Esophagus muscularis mucosa (tissue), 4 donors: Measurements from ENCODE around the gene DTNBP1. TPM values are rescaled to one million over a fixed set of nuclear protein-coding genes. Genes with fewer than 3 reads are reported as not detected.
"Not testable (repeated sequence)": the region's sequence is repeated elsewhere in the genome, so short reads cannot be mapped to it uniquely, and the experiment has no call there.

Experiments
- DNase-seq: peaks from one replicate; pipeline ENCODE4 v3.0.0-alpha.2; 2017; ENCODE audit errors: extremely low spot score
- H3K27ac ChIP-seq, 4 donors: fragments of 200-600 bp; sonication (generic); replicated peaks in 1 of 4; 1 replicate in 3 of 4; 2 replicates in 1 of 4; pipeline ENCODE4 v1.5.1; 2016 to 2019; ENCODE audit warnings: mild to moderate bottlenecking in 1 of 4
- H3K27me3 ChIP-seq, 4 donors: fragments of 200-600 bp; sonication (generic); one replicate each; pipeline versions ENCODE4 v1.5.1 to v1.6.0; 2016 to 2019
- H3K36me3 ChIP-seq, 4 donors: fragments of 200-600 bp; sonication (generic); one replicate each; pipeline ENCODE4 v1.5.1; 2016 to 2019
- H3K4me1 ChIP-seq, 4 donors: fragments of 200-600 bp; sonication (generic); one replicate each; pipeline ENCODE4 v1.5.1; 2016 to 2019
- H3K4me3 ChIP-seq, 4 donors: fragments of 200-600 bp; sonication (generic); 1 replicate in 2 of 4; 2 replicates in 2 of 4; pipeline ENCODE4 v1.5.1; 2016 to 2019; ENCODE audit warnings: mild to moderate bottlenecking in 4 of 4, moderate library complexity in 1 of 4
- H3K9me3 ChIP-seq, 4 donors: fragments of 200-600 bp; sonication (generic); 1 replicate in 3 of 4; 2 replicates in 1 of 4; pipeline ENCODE4 v1.5.1; 2016 to 2019
- EP300 ChIP-seq: sonication (generic); formaldehyde crosslinking; IDR thresholded peaks from one replicate; pipeline ENCODE4 v1.6.1; 2017; ENCODE audit warnings: antibody characterized with exemption
- POLR2A ChIP-seq: fragments of 450-650 bp; IDR thresholded peaks from one replicate; pipeline ENCODE4 v1.6.1; 2017; ENCODE audit warnings: antibody characterized with exemption, moderate library complexity, mild to moderate bottlenecking, low read depth
- POLR2AphosphoS5 ChIP-seq, 2 donors: sonication (generic); formaldehyde crosslinking; IDR thresholded peaks; one replicate each; pipeline ENCODE4 v1.6.1; 2017; ENCODE audit warnings: antibody characterized with exemption in 2 of 2
- WGBS: methylation state at CpG from one replicate; pipeline ENCODE4 v1.1.5; 2018; 5-methylcytosine and 5-hydroxymethylcytosine counted together
- intact Hi-C: fragments of 100-400 bp; cut with DNase I; formaldehyde crosslinking; loops from one replicate; pipeline ENCODE4 v1.15.1; 2023
- total RNA-seq, 4 donors: library from RNA; depleted of rRNA; stranded (reverse); fragments of >200 nt; gene quantifications; one replicate each; pipeline versions ENCODE4 v1.1.0 to v1.2.1, GENCODE V29; 2016
- TF ChIP-seq, protein P1 (sequence below), 3 experiments: fragments of 200-600 bp in 2 of 3; fragments of 450-650 bp in 1 of 3; sonication (generic) in 2 of 3; IDR thresholded peaks; one replicate each; pipeline ENCODE4 v1.5.1; 2017 to 2019; ENCODE audit warnings: antibody characterized with exemption in 3 of 3, mild to moderate bottlenecking in 2 of 3, moderate library complexity in 1 of 3

The DTNBP1 gene
- total RNA-seq, 4 donors from 2014 or later: 18.3 to 26.8 (median 25.4) TPM

DNA sequence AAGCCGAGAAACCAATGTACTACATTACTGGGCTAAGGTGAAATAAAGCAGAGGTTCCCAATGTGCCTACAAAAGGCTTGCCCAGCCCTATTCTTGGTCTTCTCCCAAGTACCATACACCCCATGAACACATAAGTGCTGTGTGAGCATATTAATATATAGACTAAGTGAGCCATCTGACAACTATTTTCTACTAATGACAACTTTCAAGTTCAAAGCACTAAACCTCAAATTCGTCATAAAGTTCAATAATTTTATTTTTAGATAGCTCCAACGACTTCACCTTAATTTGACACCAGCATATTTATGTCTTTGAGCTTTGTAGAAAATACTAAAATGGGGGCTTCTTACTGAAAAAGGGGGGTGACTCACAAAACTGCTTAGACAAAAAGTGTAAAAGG is 6.7 kb downstream of the DTNBP1 start:
- intact Hi-C loops: no loop called here
- DNase-seq: no peak

DNA sequence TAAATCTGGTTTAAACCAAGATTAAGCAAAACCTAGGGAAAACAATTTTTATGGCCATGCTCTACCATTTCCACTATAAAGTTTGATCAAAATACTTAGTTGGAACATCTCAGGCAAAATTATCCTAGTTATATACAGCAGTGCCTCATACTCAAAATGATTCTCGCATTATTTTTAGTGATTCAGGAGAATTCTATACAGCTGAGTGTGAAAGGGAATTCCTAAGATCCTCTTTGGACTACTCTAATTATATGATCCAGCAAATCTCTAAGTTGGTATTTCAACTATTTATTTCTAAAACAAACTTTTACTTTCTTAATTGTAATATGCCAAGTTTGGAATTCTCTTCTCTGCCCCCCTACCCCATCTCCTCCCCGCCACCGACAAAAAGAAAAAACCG is 8.6 kb downstream of the DTNBP1 start:
- intact Hi-C loops: no loop called here
- Histone ChIP-seq H3K36me3 (peaks cover 5 to 9% (median 6%) of the 10 kb centered on the region in 4 donors), H3K4me1 (peaks cover 0 to 6% (median 2%) of the 10 kb centered on the region in 4 donors), H3K9me3 (no peaks in the 10 kb centered on the region), H3K27me3 (no peaks in the 10 kb centered on the region), H3K27ac (no peak overlapping the region), H3K4me3 (no peak overlapping the region)
- 82% methylated on average over 4 of the region's 4 CpGs for WGBS
- TF ChIP-seq EP300 (no peak), POLR2AphosphoS5 (IDR thresholded peaks at IDR 0.05) (no peak), POLR2A (no peak)
- TF ChIP-seq, protein P1, sequence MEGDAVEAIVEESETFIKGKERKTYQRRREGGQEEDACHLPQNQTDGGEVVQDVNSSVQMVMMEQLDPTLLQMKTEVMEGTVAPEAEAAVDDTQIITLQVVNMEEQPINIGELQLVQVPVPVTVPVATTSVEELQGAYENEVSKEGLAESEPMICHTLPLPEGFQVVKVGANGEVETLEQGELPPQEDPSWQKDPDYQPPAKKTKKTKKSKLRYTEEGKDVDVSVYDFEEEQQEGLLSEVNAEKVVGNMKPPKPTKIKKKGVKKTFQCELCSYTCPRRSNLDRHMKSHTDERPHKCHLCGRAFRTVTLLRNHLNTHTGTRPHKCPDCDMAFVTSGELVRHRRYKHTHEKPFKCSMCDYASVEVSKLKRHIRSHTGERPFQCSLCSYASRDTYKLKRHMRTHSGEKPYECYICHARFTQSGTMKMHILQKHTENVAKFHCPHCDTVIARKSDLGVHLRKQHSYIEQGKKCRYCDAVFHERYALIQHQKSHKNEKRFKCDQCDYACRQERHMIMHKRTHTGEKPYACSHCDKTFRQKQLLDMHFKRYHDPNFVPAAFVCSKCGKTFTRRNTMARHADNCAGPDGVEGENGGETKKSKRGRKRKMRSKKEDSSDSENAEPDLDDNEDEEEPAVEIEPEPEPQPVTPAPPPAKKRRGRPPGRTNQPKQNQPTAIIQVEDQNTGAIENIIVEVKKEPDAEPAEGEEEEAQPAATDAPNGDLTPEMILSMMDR (IDR thresholded peaks at IDR 0.05): no peak
- DNase-seq: no peak

More for the DNA sequence above, 6.7 kb downstream of the DTNBP1 start:
- Histone ChIP-seq H3K27me3 (no peaks in the 10 kb centered on the region), H3K4me1 (peaks cover 0 to 8% (median 3%) of the 10 kb centered on the region in 4 donors), H3K4me3 (no peak overlapping the region), H3K9me3 (no peaks in the 10 kb centered on the region), H3K27ac (no peak overlapping the region), H3K36me3 (no peaks in the 10 kb centered on the region)
- TF ChIP-seq, protein P1 (IDR thresholded peaks at IDR 0.05): no peak
- TF ChIP-seq POLR2A (no peak), EP300 (no peak), POLR2AphosphoS5 (IDR thresholded peaks at IDR 0.05) (no peak)
- 93% methylated on average over 3 of the region's 3 CpGs for WGBS

DNA sequence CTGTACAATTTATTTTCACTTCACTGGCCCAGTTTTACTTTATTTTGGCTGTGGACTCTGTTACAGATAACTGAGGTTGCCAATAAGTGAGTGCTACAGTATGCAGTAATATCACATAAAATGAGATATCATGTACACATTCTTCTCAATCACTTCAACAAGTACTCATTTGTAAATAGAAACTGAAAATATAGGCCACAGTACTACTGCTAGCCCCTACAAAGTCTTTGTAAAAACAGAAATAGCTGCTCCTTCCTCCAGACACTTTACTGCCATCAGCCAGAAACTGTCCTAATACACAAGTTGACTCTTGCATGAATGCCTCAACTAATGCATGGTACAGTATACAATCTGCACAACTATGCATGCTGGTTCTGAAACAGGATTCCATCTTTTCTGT is 9.2 kb downstream of the DTNBP1 start:
- TF ChIP-seq EP300: no peak
- TF ChIP-seq, protein P1 (IDR thresholded peaks at IDR 0.05): no peak
- TF ChIP-seq POLR2A: no peak
- TF ChIP-seq POLR2AphosphoS5 (IDR thresholded peaks at IDR 0.05): no peak
- DNase-seq: no peak
- intact Hi-C loops: no loop called here

DNA sequence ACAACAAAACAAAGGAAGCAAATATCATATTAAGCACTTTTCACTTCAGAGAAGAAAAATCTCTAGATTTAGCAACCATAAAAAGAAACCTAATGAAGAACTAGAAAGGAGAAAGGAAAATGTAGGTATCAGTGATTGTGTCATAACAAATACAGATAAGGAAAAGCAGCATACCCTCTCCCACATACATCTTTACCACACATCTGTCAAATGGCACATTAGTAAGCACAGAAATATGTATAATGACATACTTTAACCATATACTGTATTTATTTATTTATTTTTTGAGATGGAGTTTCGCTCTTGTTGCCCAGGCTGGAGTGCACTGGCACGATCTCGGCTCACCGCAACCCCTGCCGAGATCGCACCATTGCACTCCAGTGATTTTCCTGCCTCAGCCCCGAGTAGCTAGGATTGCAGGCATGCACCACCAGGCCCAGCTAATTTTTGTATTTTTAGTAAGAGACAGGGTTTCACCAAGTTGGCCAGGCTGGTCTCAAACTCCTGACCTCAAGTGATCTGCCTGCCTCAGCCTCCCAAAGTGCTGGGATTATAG is 12.7 kb downstream of the DTNBP1 start:
- H3K36me3 ChIP-seq: peaks cover 5 to 14% (median 8%) of the 10 kb centered on the region in 4 donors
- intact Hi-C loops, DNase-seq, H3K27me3 ChIP-seq, H3K27ac ChIP-seq, H3K9me3 ChIP-seq, H3K4me1 ChIP-seq, H3K4me3 ChIP-seq: not testable (repeated sequence)
- 84% methylated on average over 7 of the region's 7 CpGs for WGBS

More for the DNA sequence above, 9.2 kb downstream of the DTNBP1 start:
- H3K27ac ChIP-seq: no peak overlapping the region
- H3K27me3 ChIP-seq: no peaks in the 10 kb centered on the region
- no peaks in the 10 kb centered on the region for H3K9me3 ChIP-seq
- peaks cover 0 to 6% (median 2%) of the 10 kb centered on the region in 4 donors for H3K4me1 ChIP-seq
- no peak overlapping the region for H3K4me3 ChIP-seq
- H3K36me3 ChIP-seq: peaks cover 5 to 14% (median 6%) of the 10 kb centered on the region in 4 donors

DNA sequence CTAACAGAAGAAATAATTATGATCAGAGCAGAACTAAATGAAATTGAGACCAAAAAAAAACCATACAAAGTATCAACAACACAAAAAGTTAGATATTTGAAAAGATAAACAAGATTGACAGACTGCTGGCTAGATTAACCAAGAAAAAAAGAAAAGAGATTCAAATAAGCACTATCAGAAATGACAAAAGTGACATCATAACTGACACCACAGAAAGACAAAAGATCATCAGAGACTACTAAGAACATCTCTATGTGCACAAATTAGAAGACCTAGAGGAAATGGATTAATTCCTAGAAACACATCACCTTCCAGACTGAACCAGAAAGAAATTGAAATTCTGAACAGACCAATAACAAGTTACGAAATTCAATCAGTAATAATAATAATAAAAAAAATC is 17.9 kb downstream of the DTNBP1 start:
- no peak overlapping the region for H3K4me3 ChIP-seq
- intact Hi-C loops: no loop called here
- H3K4me1 ChIP-seq: no peaks in the 10 kb centered on the region
- no peaks in the 10 kb centered on the region for H3K27me3 ChIP-seq
- peaks cover 0 to 22% (median 15%) of the 10 kb centered on the region in 4 donors for H3K9me3 ChIP-seq
- TF ChIP-seq, protein P1 (IDR thresholded peaks at IDR 0.05): no peak
- TF ChIP-seq EP300: no peak
- WGBS: 100% methylated on average over 1 of the region's 1 CpG
- no peak for DNase-seq
- peaks cover 0 to 8% (median 5%) of the 10 kb centered on the region in 4 donors for H3K36me3 ChIP-seq
- no peak overlapping the region for H3K27ac ChIP-seq
